SH-SY5Y (cell line): ENCODE data around the gene PDE4C.

Source experiments
- GATA2 ChIP-seq: IDR thresholded peaks from 2 replicates; pipeline ENCODE4 v1.6.1; 2011; ENCODE audit warnings: mild to moderate bottlenecking, low read depth, low read length
- GATA3 ChIP-seq: IDR thresholded peaks from 2 replicates; pipeline ENCODE4 v1.6.1; 2011; ENCODE audit warnings: low read depth, mild to moderate bottlenecking, low read length, moderate library complexity

- TF ChIP-seq GATA2 = no peak
- TF ChIP-seq GATA3 = no peak
Measured at GRCh38 chr19:18192673-18193387, 33.4 kb downstream of the PDE4C start, which contains the start of gene MPV17L2.
